Measurements from ENCODE around the gene LSAMP.
"Not testable (repeated sequence)": the region's sequence is repeated elsewhere in the genome, so short reads cannot be mapped to it uniquely, and the experiment has no call there.

The LSAMP gene

DNA sequence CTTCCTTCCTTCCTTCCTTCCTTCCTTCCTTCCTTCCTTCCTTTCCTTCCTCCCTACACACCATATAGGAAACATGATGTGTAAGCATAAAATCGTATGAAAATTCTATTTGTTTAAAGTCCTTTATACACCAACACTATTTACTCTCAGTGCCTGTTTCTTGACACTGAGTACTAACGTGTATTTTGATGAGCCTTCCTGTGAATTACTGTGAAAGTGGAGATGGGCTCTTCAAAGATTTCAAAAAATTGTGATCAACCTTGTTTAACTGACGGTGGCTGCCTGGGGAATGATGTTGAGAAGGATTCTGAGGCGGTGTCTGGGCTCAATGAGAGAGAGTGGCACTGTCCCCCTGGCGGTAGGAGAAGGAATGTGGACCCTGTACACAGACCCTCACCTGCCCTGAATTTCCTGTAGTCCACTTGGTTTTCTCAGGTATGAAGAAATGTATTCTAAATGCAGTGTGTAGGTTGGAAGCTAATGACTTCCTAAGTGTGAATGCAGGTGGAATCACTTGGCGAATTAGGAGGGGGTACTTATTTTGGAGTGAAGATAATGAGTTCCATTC lies 584.0 kb downstream of the LSAMP start:
- no peak for DNase-seq

DNA sequence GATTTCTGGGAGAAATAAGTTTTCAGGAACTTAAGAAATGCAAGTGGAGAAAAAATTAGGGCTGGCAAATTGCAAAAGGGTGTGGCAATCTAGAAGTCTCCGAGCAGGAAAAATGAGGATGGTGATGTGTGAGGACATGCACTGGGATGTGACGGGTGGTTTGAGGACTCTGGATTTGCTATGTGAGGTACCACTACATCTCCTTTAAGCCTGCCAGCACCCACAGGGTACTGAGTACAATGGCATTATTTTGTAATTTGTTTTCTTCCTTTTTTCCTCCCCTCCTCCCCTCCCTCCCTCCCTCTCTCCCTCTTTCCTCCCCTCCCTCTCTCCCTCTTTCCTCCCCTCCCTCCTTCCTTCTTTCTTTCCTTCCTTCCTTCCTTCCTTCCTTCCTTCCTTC lies 584.5 kb downstream of the LSAMP start:
- DNase-seq = no peak

DNA sequence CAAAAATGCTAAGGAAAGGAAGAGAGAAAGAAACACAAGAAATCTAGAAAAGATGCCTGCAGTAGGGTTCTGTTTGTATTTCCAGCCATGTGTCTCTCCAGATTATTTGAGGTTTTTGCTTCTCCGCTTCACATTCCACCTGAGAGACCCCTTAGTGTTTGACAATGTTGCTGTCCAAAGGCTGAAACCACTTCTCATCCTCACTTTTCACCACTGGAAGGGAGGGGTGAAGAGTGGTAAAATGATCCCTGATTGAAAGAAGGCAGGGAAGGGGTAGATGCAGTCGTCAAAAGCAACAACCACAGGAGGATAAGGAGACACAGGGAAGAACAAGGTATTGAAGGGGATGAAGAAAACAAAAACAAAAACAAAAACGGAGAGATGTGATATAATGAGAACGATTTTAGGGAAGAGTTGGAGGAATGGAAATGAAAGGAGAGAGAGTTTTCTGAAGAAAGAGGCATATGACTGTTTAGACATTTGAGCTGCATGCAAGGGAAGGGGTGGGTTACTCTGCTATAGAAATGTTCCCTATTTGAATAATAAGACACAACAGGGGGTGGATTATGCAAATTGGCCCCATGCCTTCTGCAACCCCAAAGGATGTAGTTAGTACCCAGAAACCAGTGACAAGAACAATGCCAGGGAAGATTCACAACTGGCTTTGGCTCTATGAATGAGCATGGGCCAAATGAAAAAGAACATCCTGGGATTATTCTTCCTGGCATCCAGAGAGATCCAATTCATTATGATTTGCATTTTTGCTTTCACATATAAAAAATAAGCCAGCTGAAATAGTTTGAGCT lies 586.1 kb downstream of the LSAMP start:
- no peak for DNase-seq

DNA sequence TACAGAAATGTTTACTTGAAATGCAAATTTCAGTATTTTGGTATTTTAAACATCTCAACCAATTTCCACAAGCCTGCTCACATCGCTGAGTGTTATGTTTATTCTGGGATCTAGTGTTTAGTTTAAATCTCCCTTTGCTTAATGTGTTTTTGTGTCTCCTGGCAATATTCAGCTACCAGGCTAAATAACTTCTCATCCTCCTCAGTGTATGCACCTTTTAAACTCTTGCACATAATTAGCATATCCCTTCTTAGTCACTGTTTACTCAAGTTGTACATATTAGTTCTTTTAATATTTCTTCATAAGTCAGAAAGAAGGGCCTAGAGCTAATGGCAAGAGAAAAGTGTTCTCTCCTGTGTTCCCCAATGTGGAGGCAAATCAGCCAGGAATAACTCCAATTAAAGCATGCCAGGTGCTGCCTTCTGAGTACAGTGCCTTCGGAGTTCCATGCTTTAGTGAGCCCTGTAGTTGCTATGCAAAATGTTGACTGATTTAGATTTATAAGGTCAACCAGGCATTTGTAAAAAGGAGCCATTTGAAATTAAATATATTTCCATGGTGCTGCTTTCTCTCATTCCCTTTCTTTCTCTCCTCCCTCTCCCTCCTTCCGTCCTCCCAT lies 587.7 kb downstream of the LSAMP start:
- no peak for DNase-seq

DNA sequence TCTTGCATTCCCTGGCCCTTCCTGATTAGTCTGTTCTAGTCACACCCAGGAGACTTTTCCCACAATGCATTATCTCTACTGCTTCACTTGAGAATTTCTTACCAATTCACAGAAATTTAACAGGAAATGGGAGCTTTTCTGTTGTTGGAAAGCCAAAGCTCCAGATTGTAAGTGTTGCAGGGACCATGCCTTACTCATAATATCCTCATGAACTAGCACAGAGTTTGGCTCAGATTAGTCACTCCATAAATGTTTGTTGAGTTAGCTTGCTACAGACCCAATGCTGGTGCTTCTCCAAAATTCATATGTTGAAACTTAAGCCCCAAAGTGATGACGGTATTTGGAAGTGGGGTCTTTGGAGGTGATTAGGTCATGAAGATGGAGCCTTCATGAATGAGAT lies 589.4 kb downstream of the LSAMP start:
- DNase-seq = no peak

DNA sequence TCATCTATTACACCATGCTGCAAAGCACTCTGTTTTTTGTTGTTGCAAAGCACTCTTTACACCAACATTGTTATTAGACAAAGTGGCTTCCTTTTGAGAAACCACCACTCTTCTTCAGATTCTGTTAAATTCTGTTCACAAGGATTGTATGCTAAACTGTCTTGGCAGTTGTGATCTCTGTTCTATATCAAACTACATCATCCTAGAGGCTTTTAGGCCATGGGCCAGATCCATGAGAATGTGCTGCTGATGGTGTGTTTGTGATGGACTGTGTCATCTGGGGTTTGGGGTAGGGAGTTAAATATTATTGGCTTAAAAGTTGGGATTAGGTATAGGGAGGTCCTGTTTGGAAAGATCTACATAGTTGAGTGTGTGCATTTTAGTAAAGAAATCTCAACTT lies 592.2 kb downstream of the LSAMP start:
- no peak for DNase-seq

DNA sequence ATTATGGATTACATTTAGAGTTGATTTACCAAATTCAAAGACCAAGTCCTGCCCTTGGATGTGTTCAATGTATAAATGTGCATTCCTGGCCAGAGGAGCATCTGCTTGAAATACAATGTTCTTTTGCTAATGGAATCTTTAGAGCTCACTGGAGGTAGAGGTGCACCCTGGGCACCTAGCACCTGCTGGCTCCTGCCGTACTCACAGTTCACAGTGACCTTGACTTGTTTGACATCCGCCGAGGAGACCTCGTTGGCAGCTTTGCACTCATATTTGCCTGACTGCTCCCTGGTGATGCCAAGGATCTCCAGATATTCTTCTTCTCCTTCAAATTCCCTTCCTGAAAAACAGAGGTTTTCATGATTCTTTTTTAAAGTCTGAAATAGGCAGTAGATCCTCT lies 593.0 kb downstream of the LSAMP start:
- no peak for DNase-seq

DNA sequence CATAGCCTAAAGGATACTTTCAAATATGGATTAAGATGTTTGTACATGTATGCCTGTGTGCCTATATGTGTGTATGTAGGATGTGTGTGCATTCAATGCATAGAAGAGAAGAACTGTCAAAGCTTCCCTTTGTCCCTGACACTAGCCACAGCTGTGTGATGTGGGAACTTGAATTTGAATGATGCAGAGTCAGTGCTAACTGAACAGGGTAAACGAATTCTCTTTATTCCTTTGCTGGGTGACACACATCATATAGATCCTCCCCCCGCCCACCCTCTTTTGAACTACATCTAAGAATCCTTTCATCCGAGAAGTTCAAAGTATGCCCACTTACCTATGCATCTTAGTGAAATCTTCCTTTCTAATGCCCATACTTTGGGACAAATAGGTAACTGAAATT lies 593.7 kb downstream of the LSAMP start:
- DNase-seq = no peak

DNA sequence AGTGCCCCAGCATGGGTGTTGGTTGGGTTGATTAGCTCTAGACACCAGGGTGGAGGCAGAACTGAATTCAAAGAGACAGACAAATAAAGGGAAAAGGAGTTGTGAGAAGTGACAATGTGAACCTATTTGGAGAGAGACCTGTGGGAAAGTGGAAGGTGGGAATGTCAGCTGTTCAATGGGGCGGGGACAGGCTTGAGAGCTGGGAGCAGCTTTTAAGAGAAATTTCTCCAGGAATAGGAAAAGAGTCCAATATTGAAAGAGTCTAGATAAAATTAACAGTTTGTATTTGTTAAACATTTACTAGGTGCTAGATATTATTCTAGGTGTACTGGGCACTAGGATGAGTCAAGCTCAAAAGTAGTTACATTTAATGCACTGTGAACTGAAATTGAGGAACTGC lies 596.6 kb downstream of the LSAMP start:
- DNase-seq = no peak

DNA sequence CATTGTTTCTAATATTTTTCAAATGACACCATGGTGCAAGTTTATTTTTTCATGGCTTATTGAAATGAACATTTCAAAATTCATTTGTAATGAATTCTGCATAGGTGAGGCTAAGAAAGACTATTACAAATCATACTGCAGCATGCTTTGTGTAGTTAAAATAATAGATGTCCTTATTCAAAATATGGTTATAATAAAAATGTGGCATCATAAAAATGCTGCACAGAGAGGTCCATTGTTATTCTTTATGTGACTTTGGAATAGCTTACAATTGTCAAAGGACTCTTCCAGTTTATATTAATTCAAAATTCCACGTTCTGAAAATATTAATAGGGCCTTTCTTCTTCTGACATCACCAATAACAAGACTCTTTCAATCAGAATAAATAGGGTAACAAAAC lies 599.3 kb downstream of the LSAMP start:
- DNase-seq = no peak

DNA sequence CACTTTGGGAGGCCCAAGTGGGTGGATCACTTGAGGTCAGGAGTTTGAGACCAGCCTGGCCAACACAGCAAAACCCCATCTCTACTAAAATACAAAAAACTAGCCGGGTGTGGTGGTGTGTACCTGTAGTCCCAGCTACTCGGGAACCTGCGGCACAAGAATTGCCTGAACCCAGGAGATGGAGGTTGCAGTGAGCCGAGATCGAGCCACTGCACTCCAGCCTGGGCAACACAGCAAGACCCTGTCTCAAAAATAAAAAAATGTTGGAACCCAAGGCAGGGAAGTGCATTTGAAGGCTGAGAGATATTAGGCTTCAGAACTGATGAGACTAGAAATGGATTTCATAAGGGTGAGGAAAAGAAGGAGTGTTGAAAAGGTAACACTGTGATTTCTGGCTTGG lies 600.6 kb downstream of the LSAMP start:
- DNase-seq = not testable (repeated sequence)

DNA sequence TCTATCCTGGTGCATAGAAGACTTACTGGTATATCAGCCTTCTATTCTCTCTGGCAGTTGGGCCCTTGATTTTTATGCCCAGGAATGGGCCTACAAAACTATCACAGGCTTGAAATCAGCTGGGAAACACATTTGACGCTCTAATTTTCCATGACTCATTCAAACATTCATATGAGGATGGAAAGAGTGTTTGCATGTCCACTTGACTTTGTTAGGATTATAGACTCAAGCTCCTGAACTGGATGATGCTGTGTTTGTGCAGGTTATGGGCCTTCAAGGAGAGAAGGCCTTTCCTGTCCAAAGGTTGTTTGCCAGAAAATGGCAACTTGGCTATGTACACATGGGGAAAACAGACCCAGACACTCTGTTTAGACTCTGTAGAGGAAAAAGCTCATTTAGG lies 602.1 kb downstream of the LSAMP start:
- no peak for DNase-seq

DNA sequence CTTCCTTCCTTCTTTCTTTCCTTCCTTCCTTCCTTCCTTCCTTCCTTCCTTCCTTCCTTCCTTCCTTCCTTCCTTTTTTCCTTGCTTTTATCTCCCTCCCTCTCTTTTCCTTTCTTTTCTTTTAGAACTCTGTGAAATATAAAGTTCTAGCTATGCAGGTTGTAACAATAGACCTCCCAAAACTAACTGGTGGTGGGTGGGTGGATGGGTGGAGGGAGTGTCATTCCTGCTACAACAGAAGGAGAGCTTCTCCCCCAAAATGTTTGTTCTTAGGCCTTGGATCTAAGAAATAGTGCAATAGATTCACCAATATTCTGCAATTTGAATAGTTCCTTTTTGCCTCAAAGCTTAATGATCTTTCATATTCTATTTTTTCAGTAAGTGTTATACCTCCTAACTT lies 606.0 kb downstream of the LSAMP start:
- DNase-seq = no peak

DNA sequence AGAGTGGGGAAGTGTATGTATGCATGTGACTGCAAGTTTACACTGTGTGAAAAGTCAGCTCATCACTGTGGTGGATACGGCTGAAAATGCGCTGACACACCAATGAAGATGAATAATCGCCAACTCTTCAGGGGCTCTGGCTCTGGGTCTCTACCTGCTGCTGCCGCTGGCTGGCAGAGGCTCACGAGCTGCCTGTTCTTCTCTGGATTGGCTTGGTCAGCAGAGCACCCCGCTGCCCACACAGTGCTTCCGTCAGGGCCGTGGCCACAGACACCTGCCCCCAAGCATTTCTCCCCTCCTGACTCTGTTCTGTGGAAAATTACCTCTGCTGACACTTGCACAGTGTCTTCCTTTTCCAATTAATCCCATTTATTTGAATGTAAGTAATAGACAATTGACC lies 606.5 kb downstream of the LSAMP start:
- no peak for DNase-seq

DNA sequence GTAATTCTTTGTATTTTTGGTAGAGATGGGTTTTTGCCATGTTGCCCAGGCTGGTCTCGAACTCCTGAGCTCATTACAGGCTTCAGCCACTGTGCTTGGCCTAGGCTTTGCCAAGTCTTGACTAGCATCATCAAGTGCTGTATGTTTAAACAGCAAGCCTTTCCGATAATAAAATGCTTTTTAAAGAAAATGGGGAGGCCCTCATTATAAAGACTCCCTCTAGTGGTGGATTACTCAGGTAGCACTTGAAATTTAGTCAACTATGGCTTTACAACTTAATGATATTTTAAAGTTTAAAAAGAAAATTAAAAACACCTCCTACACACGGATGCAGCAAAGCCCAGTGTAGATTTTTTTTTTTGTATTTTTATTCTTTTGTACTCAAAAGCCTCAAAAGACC lies 608.3 kb downstream of the LSAMP start:
- no peak for DNase-seq

DNA sequence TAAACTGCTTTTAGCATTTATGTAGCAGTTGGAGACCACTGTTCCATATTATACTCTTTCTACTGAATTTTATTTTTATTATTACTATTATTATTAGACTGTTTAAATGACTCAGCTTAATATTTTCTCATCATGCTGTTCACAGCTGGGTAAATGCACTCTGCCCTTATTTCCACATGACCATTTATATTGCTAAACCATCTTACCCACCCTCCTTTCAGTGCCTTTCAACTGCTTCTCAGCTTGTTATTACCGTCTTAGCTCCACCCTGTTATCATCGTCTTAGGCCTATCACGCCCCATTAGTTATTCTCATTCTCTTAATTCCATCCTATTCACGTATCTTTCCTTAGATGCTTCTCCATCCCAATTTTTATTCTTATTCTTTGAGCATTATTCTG lies 609.3 kb downstream of the LSAMP start:
- no peak for DNase-seq

DNA sequence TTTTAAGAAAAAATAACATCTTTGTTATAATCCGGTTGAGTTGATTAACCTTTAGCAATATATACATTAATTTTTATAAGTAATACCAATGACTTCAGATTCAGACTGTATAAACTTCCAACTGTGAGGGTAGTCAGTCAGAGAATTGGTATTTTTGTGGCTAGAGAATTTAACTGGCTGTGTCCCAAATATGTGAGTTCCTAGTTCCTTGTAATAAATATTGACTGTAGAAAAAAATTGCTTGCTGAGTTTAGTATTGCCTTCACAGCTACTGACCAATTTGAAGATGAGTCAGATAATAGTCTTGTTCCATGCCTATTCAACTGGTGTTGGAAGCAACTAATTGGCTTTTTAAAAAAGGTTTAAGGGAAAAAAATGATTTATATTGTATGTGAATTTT lies 611.2 kb downstream of the LSAMP start:
- no peak for DNase-seq

DNA sequence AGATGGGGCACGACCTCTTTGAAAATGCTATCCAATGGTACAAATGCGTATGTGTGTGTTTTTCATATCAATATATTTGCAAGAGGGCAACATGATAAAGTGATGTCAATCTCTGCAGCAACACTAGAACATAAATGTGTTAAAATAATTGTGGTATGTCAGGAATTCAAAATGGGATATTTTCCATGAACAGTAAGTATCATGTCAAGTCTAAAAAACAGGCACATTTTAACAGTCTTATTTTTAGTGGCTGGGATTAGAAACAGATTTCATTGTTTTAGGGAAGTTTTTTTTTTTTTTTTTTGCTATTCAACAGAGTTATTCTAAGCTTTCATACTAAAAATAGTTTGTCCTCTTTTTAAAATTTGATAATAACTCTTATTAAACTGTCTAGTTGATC lies 612.2 kb downstream of the LSAMP start:
- no peak for DNase-seq

DNA sequence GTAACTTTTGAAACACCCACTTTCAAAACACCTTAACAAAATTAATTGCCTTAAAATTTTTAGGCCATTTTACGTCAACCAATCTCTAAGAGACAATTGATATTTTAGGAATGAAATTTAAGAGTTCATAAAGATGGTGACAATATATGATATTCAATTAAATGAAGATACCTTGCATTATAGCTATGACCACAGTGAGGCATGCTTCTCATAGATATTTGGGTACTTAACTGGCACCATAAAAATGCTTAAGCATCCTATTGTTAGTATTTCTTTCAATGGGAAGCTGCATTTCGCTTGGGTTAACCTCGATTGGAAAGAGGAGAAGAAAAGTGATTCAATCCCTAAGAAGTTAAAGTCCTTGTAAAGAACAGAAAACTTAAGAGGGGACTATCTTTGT lies 613.0 kb downstream of the LSAMP start:
- no peak for DNase-seq

DNA sequence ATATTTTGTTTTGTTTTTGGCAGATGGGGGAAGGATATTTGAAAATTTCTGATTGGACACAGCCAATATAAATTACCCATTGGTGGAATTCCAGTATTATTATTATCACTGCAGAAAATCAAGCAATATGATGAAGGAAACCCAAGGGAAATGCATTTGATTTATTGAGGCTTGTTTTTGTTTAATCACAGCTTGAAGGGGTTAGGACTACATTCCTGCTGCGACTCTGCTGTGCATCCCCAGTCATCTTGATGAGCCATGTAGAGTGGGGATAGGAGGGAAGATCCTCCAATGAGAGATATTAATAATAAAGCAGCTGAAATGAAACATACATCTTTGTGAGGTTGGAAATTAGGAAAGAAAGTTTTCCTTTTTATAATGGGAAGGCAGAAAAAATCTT lies 613.4 kb downstream of the LSAMP start:
- no peak for DNase-seq

DNA sequence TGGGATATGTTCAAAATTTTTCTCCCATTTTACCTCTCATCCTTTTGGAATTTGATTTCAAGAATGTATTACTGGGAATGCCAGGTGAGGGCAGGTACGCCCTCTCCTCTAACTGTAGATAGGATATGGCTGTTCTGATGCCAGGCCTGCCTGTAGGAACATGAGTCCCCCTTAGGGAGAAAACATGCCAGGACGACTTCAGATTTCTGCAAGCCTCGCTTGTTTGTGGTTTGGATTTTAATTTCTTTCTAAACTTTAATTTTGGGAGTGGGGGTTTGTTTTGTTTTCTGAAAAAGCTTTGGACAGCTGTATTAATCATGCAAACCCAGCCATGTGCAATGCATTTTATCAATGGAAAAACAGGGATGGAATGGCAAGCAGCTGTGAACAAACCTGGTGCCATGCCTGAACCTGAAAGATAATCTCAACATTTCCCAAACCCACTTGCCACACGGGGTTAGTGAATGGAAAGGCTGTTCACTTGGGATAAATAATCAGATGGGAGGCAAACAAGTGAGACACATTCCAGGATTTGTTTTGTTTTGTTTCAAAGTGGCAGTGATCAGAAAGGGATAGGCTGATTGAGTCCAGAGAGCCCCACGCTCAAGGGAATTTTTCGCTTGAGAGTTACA lies 614.4 kb downstream of the LSAMP start:
- DNase-seq = no peak

DNA sequence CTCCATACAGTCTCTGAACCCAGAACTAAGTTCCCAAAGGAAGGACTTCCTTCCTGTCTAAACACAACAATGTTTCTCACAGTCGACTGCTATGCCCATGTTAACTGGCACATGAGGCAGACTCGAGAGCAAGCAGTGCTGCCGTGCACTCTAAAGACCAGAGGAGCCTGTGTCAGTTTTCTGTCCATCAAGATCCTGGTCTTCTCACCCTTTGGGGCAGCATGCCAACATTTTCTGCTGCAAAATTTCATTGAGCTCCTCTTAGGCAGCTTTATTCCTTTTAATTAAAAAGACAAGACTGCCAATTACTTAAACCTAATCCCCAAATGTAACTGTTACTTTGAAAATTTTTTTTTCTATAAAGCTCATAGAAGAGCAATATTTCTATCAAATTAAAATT lies 616.9 kb downstream of the LSAMP start:
- no peak for DNase-seq

DNA sequence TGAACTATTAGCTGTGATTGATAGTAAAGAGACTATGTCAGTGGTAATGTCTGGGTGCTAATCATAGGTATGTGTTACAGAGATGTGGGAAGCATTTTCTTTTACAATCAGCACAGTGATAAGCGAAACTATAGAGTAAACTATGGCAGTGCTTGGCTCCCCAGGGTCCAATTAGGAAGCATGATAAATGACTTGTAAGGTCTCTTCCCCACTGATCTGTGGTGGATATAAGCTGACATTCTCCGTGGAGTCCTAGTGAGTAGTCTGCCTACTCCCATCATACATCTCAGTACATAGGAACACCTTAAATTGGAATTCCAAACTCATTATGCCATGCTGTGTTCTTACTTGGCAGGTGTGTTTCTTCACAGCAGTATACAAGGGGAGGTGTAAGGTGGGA lies 617.8 kb downstream of the LSAMP start:
- no peak for DNase-seq

DNA sequence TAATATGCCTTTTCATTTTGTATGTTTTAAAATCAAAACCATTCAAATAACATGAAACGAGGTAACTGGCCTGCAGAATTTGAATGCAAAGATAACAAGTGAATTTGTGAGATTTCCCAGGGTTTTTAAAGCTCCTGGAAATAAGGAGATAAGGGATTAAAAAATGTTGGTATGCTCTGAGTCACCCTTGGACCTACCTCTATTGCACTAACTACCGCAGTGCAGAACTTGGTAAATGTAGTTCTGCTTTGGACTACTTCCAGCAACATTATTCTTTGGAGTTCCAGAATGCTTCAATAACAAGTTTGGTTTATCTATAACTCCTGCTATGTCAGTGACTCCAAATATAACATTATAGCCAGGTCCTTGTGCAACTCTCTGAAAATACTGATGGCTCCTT lies 620.2 kb downstream of the LSAMP start:
- no peak for DNase-seq

All from GF-D8 (cell line).